GM15510 (cell line): ENCODE measurements around the gene GNB4.

Source experiments
- POLR2A ChIP-seq: IDR thresholded peaks from 3 replicates; pipeline ENCODE4 v1.6.1; 2011; ENCODE audit warnings: borderline replicate concordance; ENCODE audit not compliant: insufficient read length; ENCODE audit errors: extremely low read depth

The GNB4 gene

DNA sequence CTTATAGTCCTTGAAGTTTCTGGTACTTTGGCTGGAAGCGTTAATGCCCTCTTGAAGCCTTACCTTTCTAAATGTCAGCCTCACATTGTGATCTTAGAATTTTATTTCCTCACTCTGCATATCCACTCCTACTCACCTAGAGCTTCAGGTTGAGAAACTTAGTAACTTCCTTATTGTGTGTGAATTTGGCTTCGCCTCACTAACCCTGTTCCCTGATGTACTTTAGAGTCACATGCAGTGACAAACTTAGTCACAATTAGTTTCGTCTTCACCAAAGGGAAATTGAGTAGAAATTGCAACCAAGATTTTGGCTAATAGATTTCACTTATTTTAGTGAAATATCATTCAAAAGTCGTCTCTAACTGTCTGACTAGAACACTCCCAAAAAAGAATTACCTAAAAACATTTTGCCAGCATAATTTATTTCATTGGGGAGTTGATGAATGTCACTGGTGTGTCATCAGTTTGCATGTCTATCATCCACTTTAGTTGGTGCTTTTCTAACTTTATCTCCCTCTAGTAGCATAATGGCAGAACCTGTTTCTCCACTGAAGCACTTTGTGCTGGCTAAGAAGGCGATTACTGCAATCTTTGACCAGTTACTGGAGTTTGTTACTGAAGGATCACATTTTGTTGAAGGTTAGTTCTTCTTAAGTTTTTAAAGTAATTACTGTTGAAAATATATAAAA lies 102.8 kb downstream of the GNB4 start:
- TF ChIP-seq POLR2A: no peak

DNA sequence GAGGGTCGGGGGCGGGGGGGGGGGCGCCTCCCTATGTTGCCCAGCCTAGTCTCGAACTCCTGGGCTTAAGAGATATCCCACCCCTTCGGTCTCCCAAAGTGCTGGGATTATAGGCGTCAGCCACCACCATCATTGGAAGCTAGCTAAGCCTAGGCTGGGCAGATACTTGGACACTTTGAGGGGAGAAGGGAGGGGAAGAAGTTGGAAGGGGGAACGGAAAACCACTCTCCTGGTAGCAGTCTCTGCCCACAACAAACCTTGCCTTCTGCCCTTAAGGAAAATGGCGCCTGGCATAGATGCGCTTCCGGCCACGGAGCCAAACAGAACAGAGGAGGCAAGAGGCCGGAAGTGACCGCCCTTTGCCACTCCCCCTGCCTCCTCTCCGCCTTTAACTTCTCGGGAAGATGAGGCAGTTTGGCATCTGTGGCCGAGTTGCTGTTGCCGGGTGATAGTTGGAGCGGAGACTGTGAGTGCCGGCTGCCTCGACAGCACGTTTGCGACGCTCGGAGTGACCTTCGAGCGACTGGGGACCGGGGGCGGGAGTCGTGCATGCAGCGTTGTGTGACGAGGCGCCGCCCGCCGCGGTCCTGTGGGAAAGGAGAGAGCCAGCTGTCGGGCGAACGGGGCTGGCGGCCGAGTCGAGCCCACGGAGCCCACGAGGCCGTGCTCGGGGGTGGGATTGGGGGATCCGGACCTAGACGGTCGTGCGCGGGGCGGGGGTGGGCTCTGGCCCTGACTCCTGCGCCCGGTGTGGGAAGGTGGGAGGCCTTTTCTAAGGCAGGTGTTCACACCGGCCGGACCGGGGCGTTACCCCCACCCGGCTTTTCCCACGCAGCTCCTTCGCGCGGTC lies 103.7 kb downstream of the GNB4 start, which contains the start of gene MFN1:
MFN1 (plus strand) TSS at position 365 of the 850 bp plus-strand sequence. CDS start 1,143 bp downstream, outside the sequence.
- TF ChIP-seq POLR2A: peak; percentile 93
